LNCAP (cell line): ENCODE measurements around the gene ARMC5.

ENCODE experiments used
- TF ChIP-seq, protein P1 (sequence below): fragments of 450-650 bp; IDR thresholded peaks from 2 replicates; pipeline ENCODE4 v1.5.1; 2017; ENCODE audit warnings: mild to moderate bottlenecking

The ARMC5 gene, protein sequence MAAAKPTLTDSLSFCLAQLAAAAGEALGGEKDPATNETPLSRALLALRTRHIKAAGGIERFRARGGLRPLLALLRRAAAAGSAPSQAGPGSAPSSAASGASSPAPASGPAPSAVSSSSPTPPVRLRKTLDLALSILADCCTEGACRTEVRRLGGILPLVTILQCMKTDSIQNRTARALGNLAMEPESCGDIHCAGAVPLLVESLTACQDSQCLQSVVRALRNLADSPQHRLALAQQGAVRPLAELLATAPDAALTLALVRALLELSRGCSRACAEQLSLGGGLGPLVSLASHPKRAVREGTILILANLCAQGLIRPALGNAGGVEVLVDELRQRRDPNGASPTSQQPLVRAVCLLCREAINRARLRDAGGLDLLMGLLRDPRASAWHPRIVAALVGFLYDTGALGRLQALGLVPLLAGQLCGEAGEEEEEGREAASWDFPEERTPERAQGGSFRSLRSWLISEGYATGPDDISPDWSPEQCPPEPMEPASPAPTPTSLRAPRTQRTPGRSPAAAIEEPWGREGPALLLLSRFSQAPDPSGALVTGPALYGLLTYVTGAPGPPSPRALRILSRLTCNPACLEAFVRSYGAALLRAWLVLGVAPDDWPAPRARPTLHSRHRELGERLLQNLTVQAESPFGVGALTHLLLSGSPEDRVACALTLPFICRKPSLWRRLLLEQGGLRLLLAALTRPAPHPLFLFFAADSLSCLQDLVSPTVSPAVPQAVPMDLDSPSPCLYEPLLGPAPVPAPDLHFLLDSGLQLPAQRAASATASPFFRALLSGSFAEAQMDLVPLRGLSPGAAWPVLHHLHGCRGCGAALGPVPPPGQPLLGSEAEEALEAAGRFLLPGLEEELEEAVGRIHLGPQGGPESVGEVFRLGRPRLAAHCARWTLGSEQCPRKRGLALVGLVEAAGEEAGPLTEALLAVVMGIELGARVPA

GRCh38 chr16:31458844-31459686, at the start of gene ARMC5:
Gene ARMC5 (plus strand): TSS chr16:31459501. CDS start chr16:31459525, 24 bp downstream.
- TF ChIP-seq, protein P1, sequence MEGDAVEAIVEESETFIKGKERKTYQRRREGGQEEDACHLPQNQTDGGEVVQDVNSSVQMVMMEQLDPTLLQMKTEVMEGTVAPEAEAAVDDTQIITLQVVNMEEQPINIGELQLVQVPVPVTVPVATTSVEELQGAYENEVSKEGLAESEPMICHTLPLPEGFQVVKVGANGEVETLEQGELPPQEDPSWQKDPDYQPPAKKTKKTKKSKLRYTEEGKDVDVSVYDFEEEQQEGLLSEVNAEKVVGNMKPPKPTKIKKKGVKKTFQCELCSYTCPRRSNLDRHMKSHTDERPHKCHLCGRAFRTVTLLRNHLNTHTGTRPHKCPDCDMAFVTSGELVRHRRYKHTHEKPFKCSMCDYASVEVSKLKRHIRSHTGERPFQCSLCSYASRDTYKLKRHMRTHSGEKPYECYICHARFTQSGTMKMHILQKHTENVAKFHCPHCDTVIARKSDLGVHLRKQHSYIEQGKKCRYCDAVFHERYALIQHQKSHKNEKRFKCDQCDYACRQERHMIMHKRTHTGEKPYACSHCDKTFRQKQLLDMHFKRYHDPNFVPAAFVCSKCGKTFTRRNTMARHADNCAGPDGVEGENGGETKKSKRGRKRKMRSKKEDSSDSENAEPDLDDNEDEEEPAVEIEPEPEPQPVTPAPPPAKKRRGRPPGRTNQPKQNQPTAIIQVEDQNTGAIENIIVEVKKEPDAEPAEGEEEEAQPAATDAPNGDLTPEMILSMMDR, result peak; percentile 70

DNA sequence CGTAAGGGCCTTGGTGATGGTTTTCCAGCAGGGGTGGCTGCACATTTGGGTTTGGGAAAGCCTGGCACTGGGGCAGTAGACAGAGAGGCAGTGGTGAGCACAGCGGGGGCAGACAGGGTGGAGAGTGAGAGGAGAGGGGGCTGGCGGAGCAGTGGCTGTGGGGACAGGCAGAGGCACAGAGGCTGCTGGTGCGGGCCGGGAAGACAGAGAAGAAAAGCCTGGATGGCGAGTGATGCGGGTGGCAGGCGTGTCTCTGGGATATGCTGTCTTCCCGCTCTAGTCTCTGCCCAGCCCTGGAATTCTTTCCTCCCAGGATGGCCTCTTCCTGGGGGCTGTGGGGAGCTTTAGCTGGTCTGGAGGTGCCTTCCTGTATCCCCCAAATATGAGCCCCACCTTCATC, 49.2 kb upstream of the ARMC5 start:
- TF ChIP-seq, protein P1, result no peak

DNA sequence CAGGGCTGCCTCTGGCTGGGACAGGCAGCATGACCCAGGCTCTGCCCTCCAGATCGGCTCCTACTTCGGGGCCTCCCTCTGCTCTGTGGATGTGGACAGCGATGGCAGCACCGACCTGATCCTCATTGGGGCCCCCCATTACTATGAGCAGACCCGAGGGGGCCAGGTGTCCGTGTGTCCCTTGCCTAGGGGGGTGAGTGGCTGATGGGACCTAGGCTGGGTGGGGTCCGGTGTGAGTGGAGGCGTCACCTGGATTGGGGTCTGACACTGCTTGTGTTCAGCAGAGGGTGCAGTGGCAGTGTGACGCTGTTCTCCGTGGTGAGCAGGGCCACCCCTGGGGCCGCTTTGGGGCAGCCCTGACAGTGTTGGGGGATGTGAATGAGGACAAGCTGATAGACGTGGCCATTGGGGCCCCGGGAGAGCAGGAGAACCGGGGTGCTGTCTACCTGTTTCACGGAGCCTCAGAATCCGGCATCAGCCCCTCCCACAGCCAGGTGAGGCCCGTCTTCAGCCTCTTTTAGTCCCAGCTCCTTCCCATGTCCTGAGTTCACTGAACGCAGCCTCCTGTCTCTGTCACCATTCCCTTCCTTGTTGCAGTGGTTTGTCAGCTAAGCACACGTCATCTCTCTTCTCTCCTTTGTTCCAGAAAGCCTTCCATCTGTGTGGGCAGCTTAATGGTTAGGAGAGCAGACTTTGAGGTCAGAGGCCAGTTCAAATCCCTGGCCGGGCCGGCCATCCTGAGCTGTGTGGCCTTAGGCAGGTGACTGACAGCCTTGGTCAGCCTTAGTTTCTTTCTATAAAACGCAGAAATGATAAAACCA, 48.1 kb upstream of the ARMC5 start:
- TF ChIP-seq, protein P1, result no peak

- TF ChIP-seq, protein P1, result no peak
Observed at GRCh38 chr16:31412750-31413149, 46.6 kb upstream of the ARMC5 start.

DNA sequence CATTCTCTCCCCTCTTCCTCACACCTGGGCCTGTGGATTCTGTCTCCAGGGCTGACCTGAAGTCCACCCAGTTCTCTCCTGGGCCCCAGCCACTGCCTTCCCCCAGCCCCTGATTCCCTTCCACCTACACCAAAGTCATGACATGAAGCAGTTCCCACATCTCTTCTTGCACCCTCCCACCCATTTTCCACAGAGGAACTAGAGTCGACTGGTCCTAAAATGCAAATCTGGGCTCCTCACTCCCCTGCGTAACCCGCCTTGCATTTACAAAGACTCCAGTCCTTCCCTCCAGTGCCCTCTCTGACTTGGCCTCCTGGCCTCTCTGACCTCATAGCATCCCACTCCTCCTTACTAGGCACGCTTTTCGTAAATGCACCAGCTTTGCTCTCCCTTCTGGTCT, 45.9 kb upstream of the ARMC5 start:
- TF ChIP-seq, protein P1, result no peak

- TF ChIP-seq, protein P1, result no peak
Observed at GRCh38 chr16:31413943-31414342, 45.4 kb upstream of the ARMC5 start.
